RWPE2 (cell line): ENCODE results near the gene SOX21.
"Not testable (repeated sequence)": the region's sequence is repeated elsewhere in the genome, so short reads cannot be mapped to it uniquely, and the experiment has no call there.

Experiments used
- ATAC-seq: fragments of 200-7000 bp; cut with Tn5 transposase; 3 replicates; pipeline ENCODE4 v1.9.1; 2021; ENCODE audit warnings: low read depth
- DNase-seq: peaks from one replicate; pipeline ENCODE4 v3.0.0-alpha.2; 2020; ENCODE audit warnings: low spot score
- H3K27ac ChIP-seq: fragments of 450-650 bp; 2 replicates; pipeline ENCODE4 v1.5.1; 2017; ENCODE audit warnings: mild to moderate bottlenecking; ENCODE audit not compliant: poor library complexity, severe bottlenecking
- H3K27me3 ChIP-seq: fragments of 250-450 bp; sonication (Bioruptor Pico); 2 replicates; pipeline ENCODE4 v1.5.1; 2021; ENCODE audit warnings: mild to moderate bottlenecking, moderate library complexity; ENCODE audit not compliant: insufficient read depth, poor library complexity, severe bottlenecking
- H3K36me3 ChIP-seq: fragments of 250-450 bp; sonication (Bioruptor Pico); 2 replicates; pipeline ENCODE4 v1.5.1; 2020; ENCODE audit warnings: low read depth, mild to moderate bottlenecking, moderate library complexity
- H3K4me1 ChIP-seq: fragments of 250-450 bp; sonication (Bioruptor Pico); 2 replicates; pipeline ENCODE4 v1.5.1; 2021; ENCODE audit warnings: mild to moderate bottlenecking, moderate library complexity; ENCODE audit not compliant: insufficient read depth, poor library complexity, severe bottlenecking
- H3K4me3 ChIP-seq: fragments of 250-450 bp; sonication (Bioruptor Pico); 2 replicates; pipeline ENCODE4 v1.5.1; 2021; ENCODE audit warnings: mild to moderate bottlenecking, moderate library complexity; ENCODE audit not compliant: severe bottlenecking
- H3K9me3 ChIP-seq: fragments of 250-450 bp; sonication (Bioruptor Pico); 2 replicates; pipeline ENCODE4 v1.5.1; 2021; ENCODE audit warnings: mild to moderate bottlenecking, moderate library complexity; ENCODE audit not compliant: severe bottlenecking
- TF ChIP-seq, protein P1 (sequence below): fragments of 450-650 bp; IDR thresholded peaks from one replicate; pipeline ENCODE4 v1.5.1; 2017; ENCODE audit warnings: mild to moderate bottlenecking, moderate library complexity; ENCODE audit not compliant: poor library complexity, severe bottlenecking

SOX21 gene

DNA sequence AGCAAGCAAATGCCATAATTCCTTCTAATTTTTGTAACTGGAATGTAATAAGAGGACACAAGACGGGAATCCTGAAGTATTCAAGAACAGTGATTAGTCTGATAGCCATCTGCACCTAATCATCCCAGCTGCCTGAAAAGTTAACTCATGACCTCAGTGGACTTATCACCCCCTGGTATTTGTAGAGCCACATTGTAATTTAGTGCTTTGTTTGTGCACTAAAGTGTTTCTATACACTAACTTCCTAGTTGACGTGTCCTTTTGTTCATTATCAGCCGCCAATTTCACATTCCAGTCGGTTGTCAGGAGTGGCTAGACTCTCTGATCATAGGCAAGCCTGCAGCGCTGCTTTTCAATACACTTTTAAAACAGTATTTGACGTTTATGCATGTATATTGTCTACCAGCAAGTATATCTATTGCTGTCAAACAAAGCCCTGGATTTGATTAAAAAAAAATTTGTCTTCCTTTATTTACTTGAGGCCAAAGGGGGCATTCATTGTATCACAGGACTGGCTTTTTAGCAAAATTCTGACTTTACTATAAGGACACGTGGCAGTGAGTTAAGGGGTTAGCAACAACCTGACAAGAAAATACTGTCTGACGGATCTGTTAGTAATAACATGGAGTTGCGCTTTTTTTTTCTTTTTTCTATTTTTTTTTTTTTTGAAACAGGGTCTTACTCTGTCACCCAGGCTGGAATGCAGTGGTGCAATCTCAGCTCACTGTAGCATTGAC is 10.4 kb upstream of the SOX21 start:
- DNase-seq (no peak), ATAC-seq (no peak)
- Histone ChIP-seq H3K4me1 (no peaks in the 10 kb centered on the region), H3K9me3 (no peaks in the 10 kb centered on the region), H3K4me3 (no peak overlapping the region), H3K27me3 (peaks cover 6% of the 10 kb centered on the region), H3K36me3 (no peaks in the 10 kb centered on the region), H3K27ac (no peak overlapping the region)
- TF ChIP-seq, protein P1, sequence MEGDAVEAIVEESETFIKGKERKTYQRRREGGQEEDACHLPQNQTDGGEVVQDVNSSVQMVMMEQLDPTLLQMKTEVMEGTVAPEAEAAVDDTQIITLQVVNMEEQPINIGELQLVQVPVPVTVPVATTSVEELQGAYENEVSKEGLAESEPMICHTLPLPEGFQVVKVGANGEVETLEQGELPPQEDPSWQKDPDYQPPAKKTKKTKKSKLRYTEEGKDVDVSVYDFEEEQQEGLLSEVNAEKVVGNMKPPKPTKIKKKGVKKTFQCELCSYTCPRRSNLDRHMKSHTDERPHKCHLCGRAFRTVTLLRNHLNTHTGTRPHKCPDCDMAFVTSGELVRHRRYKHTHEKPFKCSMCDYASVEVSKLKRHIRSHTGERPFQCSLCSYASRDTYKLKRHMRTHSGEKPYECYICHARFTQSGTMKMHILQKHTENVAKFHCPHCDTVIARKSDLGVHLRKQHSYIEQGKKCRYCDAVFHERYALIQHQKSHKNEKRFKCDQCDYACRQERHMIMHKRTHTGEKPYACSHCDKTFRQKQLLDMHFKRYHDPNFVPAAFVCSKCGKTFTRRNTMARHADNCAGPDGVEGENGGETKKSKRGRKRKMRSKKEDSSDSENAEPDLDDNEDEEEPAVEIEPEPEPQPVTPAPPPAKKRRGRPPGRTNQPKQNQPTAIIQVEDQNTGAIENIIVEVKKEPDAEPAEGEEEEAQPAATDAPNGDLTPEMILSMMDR: no peak

DNA sequence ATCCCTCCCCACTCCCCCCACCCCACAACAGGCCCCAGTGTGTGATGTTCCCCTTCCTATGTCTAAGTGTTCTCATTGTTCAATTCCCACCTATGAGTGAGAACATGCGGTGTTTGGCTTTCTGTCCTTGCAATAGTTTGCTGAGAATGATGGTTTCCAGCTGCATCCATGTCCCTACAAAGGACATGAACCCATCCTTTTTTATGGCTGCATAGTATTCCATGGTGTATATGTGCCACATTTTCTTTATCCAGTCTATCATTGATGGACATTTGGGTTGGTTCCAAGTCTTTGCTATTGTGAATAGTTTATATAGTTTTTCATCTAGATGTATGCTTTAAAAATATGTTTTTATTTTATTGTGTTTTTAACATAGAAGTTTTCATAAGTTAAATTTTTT is 6.4 kb upstream of the SOX21 start:
- peaks cover 33% of the 10 kb centered on the region for H3K27me3 ChIP-seq
- not testable (repeated sequence) for H3K27ac ChIP-seq, DNase-seq, ATAC-seq, H3K9me3 ChIP-seq, H3K36me3 ChIP-seq, H3K4me1 ChIP-seq, H3K4me3 ChIP-seq

DNA sequence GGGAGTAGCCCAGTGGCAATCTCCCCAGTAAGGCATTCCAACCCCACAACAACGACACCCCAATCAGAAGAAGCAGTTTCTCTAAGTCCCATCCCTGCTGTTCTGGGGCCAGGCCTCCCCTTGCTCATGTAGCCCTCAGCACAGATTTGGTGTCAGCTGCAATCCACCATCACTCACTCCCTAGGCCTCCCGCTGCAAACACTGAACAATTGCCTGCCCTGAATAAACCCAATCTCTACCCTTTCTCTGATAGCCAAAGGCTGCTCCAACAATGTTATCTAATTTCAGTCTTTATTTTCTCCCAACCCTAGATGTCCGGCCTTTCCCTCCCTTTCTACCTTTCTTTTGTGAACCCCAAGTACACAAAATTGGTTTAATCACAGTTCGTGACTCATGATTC is 5.6 kb upstream of the SOX21 start:
- Histone ChIP-seq H3K9me3 (no peaks in the 10 kb centered on the region), H3K36me3 (no peaks in the 10 kb centered on the region), H3K27ac (no peak overlapping the region), H3K4me3 (no peak overlapping the region), H3K4me1 (no peaks in the 10 kb centered on the region), H3K27me3 (peaks cover 41% of the 10 kb centered on the region)
- TF ChIP-seq, protein P1: no peak
- no peak for DNase-seq
- ATAC-seq: no peak

DNA sequence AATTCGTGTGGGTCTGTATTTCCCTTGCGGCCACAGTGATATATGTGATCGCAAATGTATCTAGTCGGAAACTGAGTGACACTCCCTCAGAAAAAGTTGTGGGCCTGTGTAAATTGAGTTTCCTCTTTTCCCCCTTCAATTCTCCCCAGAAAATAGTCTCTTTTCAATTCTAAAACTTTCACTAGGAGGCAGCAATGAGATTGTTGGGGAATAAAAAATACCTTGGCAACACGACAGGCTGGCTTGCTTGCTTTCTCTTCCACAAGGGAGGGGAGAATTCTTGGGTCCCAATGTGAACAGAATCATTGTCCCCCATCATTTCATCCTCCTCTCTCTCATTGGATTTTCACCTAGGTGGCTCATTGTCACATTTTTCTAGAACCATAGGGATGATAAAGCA is 3.7 kb upstream of the SOX21 start:
- Histone ChIP-seq H3K4me1 (no peaks in the 10 kb centered on the region), H3K27me3 (peaks cover 57% of the 10 kb centered on the region), H3K4me3 (no peak overlapping the region), H3K27ac (no peak overlapping the region), H3K9me3 (no peaks in the 10 kb centered on the region), H3K36me3 (no peaks in the 10 kb centered on the region)
- no peak for DNase-seq
- TF ChIP-seq, protein P1: no peak
- no peak for ATAC-seq

DNA sequence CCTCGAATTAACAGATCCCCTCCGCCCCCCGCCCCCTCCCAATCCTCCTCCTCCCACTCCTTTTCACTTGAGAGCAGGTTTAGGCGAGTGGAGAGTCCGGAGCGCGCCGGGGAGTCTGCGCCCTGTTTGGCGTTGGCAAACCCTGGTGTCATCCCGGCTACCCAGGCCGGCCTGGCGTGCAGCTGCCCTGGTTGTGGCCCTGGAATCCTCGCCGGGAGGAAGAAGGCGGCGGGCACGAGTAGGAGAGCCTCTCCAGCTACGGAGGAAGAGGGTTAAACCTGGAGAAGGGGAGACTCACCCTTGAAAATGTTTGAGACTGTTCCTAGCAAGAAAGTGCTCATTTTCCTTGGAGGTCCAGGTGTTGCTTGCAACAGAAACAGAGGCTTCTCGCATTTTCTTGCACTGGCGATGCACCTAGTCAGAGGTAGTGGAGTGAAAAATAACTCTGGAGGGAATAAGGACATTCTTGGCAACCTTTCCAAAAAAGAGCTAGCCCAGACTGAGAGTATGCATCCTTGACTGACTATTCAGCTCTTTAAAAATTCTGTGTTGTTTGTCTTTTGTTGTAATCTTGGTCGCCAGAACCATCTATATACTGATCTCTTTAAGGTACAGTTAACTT is 1.3 kb upstream of the SOX21 start:
- TF ChIP-seq, protein P1: no peak

More for the DNA sequence above, 1.3 kb upstream of the SOX21 start:
- Histone ChIP-seq H3K27me3 (peaks cover 80% of the 10 kb centered on the region), H3K27ac (no peak overlapping the region), H3K4me1 (no peaks in the 10 kb centered on the region), H3K9me3 (no peaks in the 10 kb centered on the region), H3K4me3 (no peak overlapping the region), H3K36me3 (no peaks in the 10 kb centered on the region)
- no peak for DNase-seq
- ATAC-seq: no peak
